Activated CD8-positive, alpha-beta memory T cell treated with anti-CD3 and anti-CD28 coated beads, Interleukin-2, amount 50 U/mL, for 24 hours (primary cell): ENCODE data around the gene TNF.
"Not testable (repeated sequence)": the region's sequence is repeated elsewhere in the genome, so short reads cannot be mapped to it uniquely, and the experiment has no call there.

Experiments used
- DNase-seq: peaks from one replicate; pipeline ENCODE4 v3.0.0-alpha.2; 2020; ENCODE audit errors: extremely low read depth

Gene TNF

GRCh38 chr6:31588871-31589650 lies 13.7 kb downstream of the TNF start:
- DNase-seq: no peak

GRCh38 chr6:31590691-31591090 lies 15.3 kb downstream of the TNF start:
- DNase-seq: not testable (repeated sequence)

- DNase-seq: no peak
Measured at GRCh38 chr6:31592396-31592771, 17.0 kb downstream of the TNF start.

GRCh38 chr6:31597006-31597405 lies 21.6 kb downstream of the TNF start:
- DNase-seq: no peak

GRCh38 chr6:31607317-31607716 lies 32.0 kb downstream of the TNF start:
- no peak for DNase-seq

- DNase-seq: no peak
Measured at GRCh38 chr6:31609519-31610406, 34.4 kb downstream of the TNF start.

GRCh38 chr6:31610968-31611367 lies 35.6 kb downstream of the TNF start:
- no peak for DNase-seq

GRCh38 chr6:31614075-31614619 lies 38.8 kb downstream of the TNF start:
- DNase-seq: no peak

GRCh38 chr6:31614684-31615578 lies 39.6 kb downstream of the TNF start, which contains the start of gene AIF1:
Gene AIF1, plus strand, starts transcription at chr6:31615234. Its CDS starts 96 bp downstream, at chr6:31615330.
- DNase-seq: no peak

- DNase-seq: no peak
Measured at GRCh38 chr6:31615748-31616147, 40.4 kb downstream of the TNF start.

GRCh38 chr6:31617010-31617409 lies 41.6 kb downstream of the TNF start:
- DNase-seq: no peak

GRCh38 chr6:31619805-31620585 lies 44.6 kb downstream of the TNF start:
- DNase-seq: peak; percentile 92

- DNase-seq: peak; percentile 45
Measured at GRCh38 chr6:31620586-31621319, 45.4 kb downstream of the TNF start, which contains the start of gene PRRC2A. Gene PRRC2A, plus strand, starts transcription at chr6:31620715. Its CDS starts 2,075 bp downstream, at chr6:31622790.

- DNase-seq: no peak
Measured at GRCh38 chr6:31621320-31621939, 46.1 kb downstream of the TNF start.

GRCh38 chr6:31621991-31622390 lies 46.6 kb downstream of the TNF start:
- DNase-seq: no peak

GRCh38 chr6:31622684-31623091 lies 47.3 kb downstream of the TNF start:
- no peak for DNase-seq

GRCh38 chr6:31624070-31624469 lies 48.7 kb downstream of the TNF start:
- DNase-seq: no peak

- no peak for DNase-seq
Measured at GRCh38 chr6:31626952-31627351, 51.6 kb downstream of the TNF start.

GRCh38 chr6:31627690-31628287 lies 52.4 kb downstream of the TNF start:
- DNase-seq: no peak
